HG03469 (cell line): ENCODE data around the gene KCNJ12.
"Not testable (repeated sequence)": the region's sequence is repeated elsewhere in the genome, so short reads cannot be mapped to it uniquely, and the experiment has no call there.

ENCODE experiments used
- ATAC-seq: cut with Tn5 transposase; IDR thresholded peaks from one replicate; pipeline ENCODE4 v1.9.1; 2021; ENCODE audit warnings: mild to moderate bottlenecking, moderate library complexity, moderate number of reproducible peaks; ENCODE audit not compliant: unreplicated experiment

KCNJ12 gene

DNA sequence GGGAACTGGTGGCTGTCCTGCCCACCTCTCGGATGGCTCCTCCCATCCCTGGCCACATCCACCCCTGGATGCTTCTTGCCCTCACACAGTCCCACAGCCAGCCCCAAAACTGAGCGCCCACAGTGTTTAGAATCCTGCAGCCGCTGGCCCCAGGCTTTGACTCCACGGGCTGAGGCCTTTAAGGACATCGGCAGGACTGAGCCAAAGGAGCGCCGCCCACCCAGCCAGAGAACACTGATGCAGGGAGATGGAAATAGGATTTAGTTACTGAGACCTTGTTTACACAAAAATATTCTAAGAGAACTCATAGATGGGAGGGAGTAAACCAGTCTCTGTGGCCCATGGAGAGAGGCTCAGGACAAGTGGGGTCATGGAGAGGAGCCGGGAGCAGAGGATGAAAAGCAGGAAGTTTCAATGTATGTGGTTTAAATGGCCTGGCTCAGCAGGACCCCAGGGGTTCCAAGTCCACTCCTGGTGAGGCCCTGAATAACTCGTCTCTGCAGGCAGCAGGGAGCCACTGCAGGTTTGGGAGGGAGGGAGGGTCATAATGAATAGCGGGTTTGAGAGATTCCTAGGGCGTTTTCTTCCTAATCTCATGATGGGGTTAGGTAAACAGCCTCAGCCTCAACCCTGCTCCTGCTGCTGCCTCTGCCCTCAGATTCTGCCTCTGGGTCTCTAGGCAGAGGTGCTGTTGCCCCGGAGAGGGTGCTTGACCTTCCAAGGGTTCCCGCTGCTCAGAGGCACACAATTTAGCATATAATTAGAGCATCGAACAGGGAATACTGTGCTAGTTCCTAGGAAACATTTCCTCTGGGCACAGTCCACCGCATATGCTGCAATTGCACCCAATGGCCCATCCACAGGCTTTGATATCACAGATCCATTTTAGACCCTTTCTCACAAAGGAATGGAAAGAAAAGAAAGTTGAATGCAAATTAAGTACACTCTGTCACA lies 61.0 kb downstream of the KCNJ12 start:
- not testable (repeated sequence) for ATAC-seq

DNA sequence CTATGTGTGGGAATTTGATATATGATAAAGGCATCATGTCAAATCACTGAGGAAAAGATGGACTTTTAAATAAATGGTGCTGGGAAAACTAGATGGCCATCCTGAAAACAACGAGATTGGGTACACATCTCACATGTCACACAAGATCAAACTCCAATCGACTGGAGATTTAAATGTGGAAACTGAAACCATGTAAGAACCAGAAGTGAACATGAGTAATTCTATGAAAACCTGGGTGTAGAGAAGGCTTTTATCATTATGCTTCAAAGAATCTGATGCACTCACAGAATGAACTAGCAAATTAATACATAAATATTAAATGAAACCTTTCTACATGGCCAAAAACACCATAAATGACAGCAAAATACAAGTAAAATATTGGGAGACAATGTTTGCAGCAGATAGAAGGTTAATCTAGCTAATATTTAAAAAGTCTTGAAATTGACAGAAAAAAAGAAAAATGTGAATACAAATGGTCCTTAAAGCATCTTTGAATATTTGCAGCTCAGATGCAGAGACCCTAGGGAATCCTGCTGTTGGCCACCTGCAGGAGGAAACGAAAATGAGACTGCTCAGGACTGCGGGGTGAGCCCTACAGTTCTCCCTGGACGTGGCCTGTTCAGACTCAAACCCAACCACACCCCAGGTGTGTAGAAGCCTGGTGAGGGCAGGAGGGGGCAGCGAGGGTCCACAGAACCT lies 62.3 kb downstream of the KCNJ12 start:
- not testable (repeated sequence) for ATAC-seq

DNA sequence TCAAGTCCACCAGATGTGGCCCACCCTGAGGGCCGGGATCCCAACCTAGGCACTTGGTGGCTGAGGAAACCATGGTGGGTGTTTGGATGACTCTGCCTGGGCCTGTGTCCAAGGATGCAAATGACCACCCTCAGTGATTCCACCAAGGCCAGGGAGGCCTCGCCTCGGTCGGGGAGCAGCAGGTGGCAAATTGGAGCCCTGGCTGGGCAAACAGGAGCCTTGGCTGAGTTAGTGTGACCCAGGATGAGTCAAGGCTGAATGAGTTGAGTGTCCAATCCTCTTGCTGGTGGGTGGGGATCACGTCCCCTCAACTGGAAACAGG lies 62.8 kb downstream of the KCNJ12 start:
- not testable (repeated sequence) for ATAC-seq

DNA sequence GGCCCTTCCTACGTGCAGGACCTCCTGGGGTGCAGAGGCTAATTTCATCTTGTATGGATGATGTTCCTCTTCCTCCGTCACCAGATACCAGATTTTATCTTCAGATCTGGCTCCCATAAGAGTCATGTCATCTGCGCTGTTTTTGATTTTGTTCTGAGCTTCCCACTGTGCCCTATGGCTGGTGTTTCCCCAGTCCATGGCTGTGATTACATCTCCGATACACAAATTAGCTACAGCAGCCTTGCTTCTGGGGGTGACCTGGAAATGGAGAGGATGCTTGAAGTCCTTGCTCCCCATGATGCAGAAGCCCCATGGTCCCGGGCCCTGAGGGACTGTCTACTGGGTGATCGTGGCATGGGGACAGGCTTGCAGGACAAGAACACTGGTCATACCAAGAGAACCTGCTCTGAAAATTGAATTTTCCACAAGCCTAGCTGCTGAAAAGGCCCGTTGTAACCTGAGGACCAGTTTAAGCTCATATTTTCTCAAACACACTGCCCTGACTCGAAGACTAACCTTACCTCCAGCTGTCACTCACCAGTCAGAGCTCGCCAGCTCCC lies 69.0 kb downstream of the KCNJ12 start:
- ATAC-seq = no peak

DNA sequence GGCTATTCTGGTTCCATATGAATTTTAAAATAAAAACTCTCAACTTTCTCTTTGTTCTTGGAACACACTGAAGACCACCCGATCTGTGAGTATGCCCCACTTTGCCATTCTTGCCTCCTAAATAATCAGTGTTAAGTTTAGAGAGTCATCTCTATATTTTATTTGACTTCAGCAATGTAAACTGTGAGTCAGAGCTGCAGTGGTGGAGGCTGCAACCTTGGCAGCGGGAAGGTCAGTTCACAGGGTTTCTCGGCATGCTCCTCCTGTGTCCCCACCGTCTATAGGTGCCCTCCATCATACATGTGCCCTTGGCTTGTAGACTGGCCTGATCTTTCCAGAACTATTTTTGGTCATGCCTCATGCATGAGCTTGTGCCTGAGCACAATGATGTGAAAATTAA lies 71.4 kb downstream of the KCNJ12 start:
- ATAC-seq = not testable (repeated sequence)

DNA sequence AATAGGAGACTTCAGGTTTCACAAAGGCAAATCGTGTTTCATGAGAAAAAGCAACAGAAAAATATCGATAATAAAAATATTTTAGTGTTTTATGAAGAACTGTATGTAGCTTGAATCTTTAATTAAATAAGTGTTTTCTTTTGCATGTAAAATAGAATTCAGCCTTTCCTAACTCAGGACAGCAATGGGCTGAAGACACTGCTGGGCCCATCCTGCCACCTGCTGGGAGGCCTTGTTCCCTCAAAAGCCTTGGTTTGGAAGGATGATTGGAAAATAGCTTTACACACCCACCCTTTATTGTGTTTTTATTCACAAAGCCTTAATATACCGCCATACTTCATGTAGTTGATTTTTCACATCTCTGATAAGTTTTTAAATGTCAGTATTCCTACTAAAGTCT lies 73.7 kb downstream of the KCNJ12 start:
- not testable (repeated sequence) for ATAC-seq

DNA sequence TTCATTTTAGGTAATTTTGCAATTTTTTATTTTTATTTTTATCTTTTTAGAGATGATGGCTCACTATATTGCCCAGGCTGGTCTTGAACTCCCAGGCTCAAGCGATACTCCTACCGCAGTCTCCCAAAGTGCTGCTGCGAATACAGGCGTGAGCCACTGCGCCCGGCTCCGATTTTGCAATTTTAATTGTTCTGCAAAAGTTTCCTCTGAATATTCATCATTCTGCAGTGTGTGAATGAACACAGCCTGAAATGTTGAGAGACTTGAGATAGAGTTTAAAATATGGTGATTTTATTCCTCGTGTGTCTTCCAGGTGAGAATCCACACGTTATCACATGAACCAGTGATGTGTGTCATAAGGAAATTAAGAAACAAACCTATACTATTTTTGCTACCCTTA lies 75.8 kb downstream of the KCNJ12 start:
- ATAC-seq = no peak

DNA sequence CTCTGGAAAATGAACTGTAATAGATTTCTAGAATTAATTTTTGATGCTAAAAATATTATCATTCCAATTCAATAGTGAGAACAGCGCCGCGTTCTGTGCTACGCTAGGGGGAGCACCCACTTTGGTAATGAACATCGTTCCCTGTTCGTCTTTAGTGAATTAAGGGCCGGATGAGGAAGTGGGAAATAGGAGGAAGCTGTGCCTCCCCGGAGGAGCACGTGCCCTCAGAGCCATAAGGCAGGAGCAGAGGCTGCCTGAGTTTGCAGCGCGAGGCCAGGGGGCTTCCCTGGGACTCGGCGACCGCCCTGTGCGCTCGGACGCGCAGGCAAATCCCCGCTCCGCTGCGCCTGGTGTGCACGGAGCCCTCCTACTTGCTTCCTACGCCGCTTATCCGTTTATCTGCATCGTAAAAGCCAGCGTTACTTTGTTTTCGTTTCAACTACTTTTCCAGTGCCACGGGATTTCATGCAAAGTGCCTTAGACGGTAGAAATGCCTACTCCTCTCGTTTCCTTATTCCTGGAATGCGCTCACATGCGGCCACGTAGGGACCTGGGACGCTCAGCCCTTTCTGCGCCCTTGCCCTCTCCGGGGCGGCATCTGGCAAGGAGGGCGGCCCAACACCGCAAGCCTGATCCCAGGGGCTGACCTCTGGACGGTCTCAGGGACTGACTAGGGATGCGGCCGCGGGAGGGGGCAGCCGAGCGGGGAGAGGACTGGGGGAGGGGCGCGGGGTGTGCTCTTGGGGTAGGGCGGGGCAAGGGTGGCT lies 76.4 kb downstream of the KCNJ12 start:
- no peak for ATAC-seq

DNA sequence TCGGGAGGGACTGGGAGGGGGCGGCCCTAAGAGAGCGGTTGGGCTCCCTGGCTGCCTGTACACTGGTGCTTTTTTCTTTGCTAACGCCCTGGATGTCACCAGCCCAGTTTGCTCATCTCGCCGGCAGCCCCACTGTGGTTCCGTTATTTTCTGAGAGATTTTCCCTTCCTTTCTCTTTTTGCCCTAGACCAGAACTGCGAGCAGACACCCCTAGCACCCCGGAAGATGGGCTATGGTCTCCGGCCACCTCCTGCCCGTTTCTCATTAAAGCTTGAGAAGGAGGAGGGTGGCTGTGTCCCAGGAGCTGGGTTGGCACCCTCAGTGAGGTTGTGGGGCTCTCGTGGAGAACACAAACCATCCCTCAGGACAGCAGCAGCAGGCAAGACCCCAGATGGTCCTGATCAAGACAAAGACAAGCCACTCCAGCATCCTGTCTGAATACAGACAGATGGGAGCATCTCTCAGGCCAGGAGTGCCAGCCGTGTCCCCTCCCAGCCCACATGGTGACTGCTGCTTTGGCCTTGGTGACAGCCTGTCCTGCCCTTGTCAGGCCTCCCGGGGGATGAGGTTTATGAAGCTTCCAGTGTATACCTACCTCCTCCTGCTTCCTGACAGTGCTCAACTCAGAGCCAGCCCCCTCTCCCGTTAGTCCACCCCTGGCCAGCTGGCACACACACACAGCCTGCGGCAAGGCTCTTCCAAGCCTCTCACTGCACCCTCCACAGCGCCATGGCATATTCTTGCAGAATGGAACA lies 77.2 kb downstream of the KCNJ12 start:
- ATAC-seq = no peak

DNA sequence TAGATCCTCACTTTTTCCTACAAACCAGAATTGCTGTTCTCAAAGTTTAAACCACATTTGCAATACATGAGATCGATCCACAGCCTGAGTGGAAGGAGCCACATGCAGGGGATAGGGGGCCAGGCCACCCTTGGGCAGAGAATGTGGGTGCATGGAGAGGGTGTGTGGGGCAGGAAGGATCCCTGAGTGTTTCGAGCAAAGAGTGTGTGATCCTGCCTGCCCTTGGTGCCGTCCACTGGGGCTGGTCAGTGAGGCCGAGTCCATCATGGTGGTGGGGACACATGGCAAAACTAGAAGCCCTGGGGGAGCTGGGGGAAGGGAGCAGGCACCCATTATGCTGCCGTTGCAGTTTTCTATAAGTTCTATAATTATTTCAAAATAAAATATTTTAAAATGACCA lies 77.8 kb downstream of the KCNJ12 start:
- not testable (repeated sequence) for ATAC-seq

DNA sequence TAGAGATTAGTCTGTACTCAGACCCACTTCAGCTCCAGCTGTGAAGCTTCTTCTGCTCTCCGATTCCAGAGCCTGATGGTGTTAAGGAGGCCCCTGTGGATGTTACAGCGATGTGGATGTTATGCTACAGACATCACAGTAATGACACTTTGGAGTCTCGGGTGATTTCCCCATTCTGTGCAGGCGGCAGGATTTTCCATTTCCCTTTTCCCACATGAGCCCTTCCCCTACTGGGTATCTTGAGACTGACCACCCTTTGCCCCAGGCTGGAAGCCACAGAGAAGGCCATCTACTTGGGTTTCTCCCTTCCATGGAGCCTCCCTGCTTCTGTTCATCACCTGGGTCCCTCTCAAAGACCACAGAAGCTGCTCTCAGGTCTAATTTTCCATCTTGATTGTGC lies 78.3 kb downstream of the KCNJ12 start:
- no peak for ATAC-seq

DNA sequence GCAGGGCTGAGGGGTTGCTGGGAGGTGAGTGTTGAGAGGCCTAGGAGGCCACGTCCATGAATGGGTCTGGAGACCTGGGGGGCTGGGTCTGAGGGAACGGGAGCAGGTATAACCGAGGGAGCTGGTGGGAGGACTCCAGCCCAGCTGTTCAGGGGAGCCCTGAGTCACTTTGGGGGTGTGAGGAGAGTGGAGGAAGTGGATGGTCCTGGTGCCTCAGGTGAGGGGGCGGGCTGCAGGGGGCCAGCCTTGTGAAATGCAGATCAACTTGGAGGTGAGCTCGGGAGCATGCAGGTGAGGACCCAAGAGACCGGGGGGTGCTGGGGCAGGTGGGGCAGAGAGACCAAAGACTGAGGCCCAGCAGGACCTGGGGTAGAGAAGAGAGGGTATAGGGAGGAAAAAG lies 79.6 kb downstream of the KCNJ12 start:
- no peak for ATAC-seq

DNA sequence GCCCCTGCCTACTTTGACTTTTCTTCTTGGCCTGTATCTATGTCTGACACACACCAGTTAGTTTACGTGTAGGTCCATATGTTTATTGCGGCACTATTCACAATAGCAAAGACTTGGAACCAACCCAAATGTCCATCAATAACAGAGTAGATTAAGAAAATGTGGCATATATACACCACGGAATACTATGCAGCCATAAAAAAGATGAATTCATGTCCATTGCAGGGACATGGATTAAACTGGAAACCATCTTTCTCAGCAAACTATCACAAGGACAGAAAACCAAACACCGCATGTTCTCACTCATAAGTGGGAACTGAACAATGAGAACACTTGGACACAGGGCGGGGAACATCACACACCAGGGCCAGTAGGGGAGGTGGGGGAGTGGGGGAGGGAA lies 80.3 kb downstream of the KCNJ12 start:
- not testable (repeated sequence) for ATAC-seq

DNA sequence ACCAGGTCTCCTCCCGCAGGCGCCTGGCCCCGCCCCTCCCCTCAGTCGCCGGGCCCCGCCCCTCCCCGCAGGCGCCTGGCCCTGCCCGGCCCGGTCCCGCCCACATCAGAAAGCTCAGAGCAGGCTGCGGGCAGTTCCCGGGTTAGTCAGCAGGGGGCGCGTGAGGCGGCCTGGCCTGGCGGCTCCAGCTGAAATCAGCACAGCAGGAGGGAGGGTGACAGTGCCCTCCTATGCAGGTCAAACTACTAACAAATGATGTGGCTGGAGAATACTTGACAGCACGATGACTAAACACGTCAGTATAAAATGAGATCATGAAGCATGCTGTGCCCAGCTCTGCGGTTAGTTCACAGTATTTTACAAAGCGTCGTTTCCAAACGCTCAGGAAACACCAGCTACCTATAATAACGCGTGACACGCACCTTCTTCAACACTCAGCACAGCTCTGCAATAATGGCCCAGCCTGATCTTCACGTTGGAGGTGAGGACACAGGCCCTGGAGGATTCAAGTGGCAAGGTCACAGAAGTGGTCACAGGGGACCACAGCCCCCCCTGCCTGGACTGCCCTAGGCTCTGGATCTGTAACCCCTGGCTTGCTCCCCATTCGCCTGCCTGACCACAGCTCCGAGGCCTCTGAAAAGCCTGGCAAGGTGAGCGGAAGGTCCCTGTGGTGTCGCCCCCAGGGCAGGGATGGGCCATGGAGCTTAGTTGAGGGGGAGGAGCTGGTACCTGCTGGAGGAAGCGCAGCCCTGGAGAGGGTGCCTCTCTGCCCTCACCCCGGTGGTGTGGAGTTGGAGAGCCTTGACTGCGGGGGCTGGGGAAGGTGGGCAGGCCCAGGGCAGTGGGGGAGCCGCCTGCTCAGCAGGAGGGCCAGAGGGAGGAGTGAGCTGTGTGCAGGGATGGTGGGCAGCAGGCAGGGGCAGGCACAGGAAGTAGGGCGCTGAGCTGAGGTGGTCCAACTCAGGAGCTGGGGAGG lies 81.2 kb downstream of the KCNJ12 start:
- no peak for ATAC-seq

DNA sequence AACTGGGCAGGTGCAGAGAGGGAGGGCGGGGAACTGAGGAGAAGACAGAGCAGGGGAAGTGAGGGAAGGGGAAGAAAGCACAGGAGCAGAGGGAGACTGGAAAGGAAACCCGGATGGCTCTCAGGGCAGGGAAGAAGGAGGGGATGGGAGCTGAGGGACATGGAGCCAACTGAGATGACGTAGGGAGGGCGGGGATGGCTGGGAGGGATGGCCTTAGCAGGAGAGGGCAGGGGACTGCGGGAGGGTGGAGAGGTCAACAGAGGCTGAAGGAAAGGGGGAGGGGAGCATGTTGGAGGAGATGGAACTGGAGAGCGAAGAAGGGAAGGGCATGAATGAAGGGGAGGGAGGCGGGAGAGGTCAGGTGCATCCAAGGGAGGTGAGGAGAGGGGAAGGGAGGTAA lies 81.9 kb downstream of the KCNJ12 start:
- no peak for ATAC-seq

DNA sequence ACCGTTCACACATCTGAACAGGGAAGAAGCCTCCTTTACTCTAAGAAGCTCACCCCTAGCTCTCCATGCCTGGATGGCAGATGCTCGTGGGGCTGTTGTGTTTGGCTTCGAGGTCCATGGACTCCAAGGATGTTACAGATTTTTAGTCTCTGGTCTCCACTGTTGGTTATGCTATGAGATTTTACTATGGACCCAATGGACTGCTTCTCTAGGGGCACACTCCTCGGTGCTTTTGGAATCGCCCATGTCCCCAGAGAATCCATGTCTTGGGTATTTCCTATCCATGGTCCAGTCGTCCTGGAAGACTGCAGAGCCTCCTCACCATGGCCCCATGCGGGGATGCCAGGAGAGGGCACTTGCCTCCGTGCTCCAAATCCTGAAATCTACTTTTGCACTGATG lies 83.4 kb downstream of the KCNJ12 start:
- ATAC-seq = no peak

DNA sequence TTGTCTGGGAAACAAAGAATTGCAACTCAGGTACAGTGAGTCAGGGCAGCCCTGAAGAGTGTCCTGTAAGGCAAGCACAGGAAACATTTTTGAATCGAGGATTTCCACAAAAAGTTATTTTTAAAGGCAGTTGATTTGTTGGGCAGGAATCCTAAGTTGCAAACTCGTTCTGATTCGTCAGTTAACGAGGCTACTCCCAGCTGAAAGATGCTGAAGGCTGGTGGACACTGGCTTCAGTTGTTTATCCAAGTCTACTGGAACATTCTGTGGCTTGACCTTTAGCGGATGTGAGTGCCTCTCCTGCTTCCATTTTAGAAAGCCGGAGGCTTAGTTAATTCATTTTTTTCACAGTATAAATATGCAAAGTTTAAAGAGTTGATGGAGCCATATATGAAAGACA lies 84.2 kb downstream of the KCNJ12 start:
- ATAC-seq = no peak

DNA sequence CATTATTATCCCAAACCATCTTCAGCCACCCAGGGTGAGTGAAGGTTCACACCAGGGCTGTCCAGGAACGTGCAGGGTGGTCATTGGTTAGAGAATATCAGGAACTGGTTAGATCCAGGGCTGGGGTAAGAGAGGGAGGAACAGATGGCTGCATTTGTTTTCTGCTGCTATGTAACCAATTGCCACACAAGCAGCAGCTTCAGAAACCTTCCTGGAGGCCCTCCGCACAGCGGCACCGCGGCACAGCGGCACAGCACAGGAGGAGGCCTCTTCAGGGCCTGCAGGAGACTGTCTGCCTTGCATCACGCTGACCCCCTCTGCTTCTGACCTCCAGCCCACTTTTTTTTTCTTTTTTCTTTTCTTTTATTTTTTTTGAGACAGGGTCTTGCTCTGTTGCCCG lies 86.1 kb downstream of the KCNJ12 start:
- ATAC-seq = no peak

DNA sequence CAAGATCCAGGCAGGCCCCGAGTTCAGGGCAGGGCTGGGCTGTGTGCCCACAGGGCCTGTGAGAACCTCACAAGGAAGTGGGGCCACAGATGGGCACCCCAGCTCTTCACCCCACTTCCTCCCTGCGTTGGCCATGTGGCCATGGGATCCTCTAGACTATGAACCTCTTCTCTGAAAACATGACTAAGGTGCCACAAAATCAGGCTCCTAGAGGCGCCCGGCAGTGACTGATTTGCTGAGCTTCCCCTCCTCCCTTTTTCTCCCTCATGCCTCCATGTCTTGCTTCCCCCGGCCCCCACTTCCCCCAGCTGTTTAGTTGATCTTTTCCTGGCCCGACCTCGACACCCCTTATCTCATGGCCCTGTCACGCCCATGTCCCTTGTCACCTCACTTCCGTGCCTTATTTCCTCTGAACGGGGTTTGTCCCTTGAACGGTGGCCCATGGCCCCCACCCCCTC lies 87.1 kb downstream of the KCNJ12 start:
- ATAC-seq = no peak
